Measurements from ENCODE around the gene SLC25A21.
"Not testable (repeated sequence)": the region's sequence is repeated elsewhere in the genome, so short reads cannot be mapped to it uniquely, and the experiment has no call there.

The SLC25A21 gene

GRCh38 chr14:37186865-37187264, 14.5 kb upstream of the SLC25A21 start:
- DNase-seq (ENCODE audit: low read depth): no peak

- DNase-seq (ENCODE audit: low read depth): no peak
Measured at GRCh38 chr14:37185670-37186069, 13.3 kb upstream of the SLC25A21 start.

GRCh38 chr14:37184520-37184919, 12.1 kb upstream of the SLC25A21 start:
- DNase-seq (ENCODE audit: low read depth): not testable (repeated sequence)

DNA sequence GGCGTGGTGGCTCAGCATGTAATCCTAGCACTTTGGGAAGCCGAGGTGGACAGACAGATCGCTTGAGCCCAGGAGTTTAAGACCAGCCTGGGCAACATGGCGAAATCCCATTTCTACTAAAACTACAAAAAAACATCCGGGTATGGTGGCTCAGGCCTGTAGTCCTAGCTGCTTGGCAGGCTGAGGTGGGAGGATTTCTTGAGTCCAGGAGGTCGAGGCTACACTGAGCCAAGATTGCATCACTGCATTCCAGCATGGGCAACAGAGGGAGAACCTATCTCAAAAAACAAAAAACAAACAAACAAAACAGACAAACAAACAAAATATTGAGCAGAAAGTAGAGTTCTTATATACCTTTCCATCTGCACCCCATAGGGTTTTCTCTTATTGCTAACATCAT, 9.0 kb upstream of the SLC25A21 start:
- no peak for DNase-seq (ENCODE audit: low read depth)

- DNase-seq (ENCODE audit: low read depth): not testable (repeated sequence)
Measured at GRCh38 chr14:37180886-37181285, 8.5 kb upstream of the SLC25A21 start.

GRCh38 chr14:37179896-37180502, 7.6 kb upstream of the SLC25A21 start:
- DNase-seq (ENCODE audit: low read depth): no peak

DNA sequence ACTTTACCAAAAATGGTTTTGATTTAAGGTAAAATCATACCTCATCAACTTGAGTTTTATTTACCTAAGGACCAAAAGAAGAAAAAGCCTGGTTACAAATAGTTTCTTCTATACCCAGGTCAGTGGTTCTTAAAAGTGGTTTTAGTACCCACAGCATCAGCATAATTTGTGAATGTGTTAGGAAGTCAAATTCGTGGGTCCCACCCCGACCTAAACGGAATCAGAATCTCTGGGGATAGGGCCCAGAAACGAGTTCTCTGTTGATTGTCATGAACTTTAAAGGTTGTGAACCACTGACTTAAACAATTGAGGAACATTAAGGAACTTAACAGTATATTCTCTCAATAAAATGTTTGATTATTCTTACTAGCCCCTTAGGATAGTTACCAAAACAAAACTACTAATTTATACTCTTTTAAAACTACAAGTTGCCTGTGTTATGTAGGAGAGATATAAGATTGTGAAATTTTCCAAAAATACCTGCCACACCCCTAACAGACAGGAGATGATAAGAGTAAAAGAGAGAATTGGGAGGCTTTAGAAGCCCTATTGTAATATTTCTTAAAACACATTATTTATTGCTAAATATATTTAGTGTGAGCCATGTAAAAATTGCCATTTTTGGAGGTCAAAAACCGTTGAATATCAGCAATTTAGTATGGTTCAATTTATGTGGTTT, 669 bp upstream of the SLC25A21 start:
- DNase-seq (ENCODE audit: low read depth): no peak

GRCh38 chr14:37171678-37172023, 755 bp downstream of the SLC25A21 start:
- DNase-seq (ENCODE audit: low read depth): no peak

DNA sequence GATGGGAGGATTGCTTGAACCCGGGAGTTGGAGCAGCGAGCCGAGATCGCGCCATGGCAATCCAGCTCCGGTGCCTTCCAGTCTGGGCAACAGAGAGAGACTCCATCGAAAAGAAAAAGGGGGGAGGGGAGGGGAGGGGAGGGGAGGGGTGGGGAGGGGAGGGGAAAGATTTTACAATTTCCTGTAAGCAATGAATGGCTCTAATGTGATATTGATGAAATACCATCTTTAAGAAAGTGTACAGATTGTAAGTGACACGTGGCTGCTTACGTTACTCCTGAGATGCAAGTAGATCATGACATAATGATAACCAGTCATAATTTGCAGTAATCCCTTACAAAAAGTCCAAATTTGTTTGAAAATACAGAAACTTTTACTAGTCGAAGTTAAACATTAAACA, 1.4 kb downstream of the SLC25A21 start:
- no peak for DNase-seq (ENCODE audit: low read depth)

DNA sequence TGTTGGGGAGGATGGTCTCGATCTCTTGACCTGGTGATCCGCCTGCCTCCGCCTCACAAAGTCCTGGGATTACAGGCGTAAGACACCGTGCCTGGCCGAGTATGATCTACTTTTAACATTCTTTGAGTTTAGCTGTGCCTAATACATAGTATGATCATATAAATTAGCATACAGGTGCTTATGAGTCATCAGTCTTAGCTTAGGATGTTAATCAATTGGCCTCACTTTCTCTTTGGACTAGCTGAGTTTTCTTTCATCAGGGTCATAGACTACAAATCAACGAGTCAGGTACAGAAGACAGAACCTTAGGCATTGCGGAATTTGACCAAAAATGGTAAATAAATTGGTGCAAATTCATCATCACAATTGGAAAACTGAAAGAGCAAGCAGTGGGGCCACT, 2.2 kb downstream of the SLC25A21 start:
- no peak for DNase-seq (ENCODE audit: low read depth)

GRCh38 chr14:37168721-37169120, 3.7 kb downstream of the SLC25A21 start:
- no peak for DNase-seq (ENCODE audit: low read depth)

DNA sequence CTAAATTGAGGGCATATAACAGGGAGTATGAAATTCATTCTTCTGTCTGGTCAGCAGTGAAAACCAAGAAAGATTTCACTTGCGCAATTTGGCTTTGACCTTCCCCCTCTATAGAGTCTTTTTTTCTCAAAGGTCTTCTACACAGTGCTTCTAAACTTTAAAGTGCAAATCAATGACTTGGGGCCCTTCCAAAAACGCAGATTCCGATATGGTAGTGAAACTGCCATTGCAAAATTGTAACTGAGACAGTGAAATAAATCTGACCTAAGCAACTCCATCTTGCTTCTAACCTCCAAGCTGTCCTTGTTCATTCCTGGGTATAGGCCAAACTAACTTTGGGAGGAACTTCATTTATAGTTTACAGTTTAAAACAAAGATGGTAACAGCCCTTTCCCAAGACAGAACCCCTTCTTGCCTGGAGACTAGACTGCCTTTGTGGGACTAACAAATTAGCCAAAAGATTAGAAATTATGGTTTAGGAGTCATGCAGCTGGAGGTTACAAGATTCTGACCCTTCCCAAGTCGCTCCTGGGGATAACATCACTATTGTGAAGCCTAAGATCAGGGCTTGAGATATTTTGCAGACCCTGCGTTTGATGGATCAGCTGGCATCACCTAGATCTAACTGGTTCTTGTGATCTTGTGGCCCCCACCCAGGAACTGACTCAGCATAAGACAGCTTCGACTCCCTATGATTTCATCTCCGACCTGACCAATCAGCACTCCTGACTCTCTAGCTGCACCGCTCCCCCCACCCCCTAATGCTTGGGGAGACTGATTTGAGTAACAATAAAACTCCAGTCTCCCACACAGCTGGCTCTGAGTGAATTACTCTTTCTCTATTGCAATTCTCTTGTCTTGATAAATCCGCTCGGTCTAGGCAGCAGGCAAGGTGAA, 5.0 kb downstream of the SLC25A21 start:
- no peak for DNase-seq (ENCODE audit: low read depth)

- DNase-seq (ENCODE audit: low read depth): no peak
Measured at GRCh38 chr14:37165794-37166193, 6.6 kb downstream of the SLC25A21 start.

GRCh38 chr14:37162307-37162706, 10.1 kb downstream of the SLC25A21 start:
- DNase-seq (ENCODE audit: low read depth): not testable (repeated sequence)

- DNase-seq (ENCODE audit: low read depth): no peak
Measured at GRCh38 chr14:37157987-37158386, 14.4 kb downstream of the SLC25A21 start.

GRCh38 chr14:37153483-37153882, 18.9 kb downstream of the SLC25A21 start:
- DNase-seq (ENCODE audit: low read depth): no peak

DNA sequence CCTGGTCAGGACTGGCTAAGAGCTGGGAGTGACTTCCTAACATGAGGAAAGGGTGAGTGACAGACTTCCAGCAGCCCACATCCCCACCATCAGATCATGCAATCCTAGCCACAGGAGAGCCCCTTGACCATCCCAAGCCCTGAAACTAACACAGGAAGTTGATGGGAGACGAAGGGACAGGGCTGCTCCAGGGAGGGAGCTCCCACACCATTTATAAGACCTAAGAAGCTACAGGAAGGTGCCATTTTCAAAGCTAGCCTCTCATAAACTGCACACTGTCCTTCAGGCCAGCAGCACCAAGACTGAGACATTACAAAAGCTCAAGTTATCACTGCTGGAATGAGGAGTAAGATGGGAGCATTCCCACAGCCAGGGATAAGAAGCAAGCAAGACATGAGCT, 19.4 kb downstream of the SLC25A21 start:
- DNase-seq (ENCODE audit: low read depth): no peak

DNA sequence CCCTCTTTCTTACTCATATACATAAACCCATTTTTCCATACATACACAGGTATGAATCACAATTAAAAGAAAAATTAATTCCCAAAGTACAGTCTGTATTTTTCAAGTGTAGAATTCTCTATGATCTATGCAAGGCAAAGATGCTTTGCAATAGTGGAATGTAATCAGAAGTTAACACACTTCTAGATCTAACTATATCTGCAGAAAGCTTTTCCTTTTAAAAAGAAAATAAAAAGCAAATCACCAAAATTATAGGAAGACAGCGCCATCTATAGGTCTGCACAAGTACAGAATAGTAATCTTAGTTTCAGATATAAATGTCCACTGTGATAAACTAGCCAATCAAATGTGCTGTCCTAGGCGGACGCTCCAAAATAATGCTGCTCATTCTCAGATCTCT, 22.0 kb downstream of the SLC25A21 start:
- no peak for DNase-seq (ENCODE audit: low read depth)

DNA sequence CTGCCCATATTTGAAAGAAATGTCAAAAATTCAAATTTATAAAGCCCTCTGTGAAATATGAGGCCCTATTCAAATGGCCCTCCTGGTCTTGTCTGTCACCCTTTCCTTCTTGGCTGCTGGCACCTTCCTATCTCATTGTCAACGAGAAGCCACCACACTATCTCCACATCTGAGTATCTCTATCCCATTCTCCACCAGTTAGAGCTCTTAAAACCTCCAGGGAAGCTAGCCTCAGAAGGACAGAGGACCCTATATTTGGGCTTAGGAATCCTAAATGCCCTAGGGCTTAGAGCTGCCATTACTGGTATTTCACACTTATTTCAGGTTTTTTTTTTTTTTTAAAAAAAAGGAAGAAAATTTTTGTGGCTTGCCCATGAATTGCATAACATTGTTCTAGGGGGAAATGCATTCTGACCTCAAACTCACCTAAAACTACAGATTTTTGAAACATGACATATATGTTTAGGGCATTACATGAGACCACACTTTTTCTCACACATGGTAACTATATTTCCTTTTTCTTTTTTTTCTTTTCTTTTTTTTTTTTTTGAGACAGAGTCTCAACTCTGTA, 25.0 kb downstream of the SLC25A21 start:
- no peak for DNase-seq (ENCODE audit: low read depth)

DNA sequence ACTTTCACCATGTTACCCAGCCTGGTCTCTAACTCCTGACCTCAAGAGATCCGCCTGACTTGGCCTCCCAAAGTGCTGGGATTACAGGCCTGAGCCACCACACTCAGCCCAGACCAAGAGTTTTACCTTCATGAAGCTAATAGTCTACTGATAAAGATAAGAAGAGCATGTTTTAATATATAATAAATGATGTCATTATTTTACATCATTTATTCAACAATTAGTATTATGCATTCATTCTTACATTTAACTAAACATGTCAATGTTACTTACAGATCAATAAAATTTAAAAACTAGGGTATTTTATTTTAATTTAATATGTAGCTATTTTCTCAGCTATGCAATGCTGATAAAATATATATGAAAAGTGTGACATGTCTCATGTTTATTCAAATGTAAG, 26.0 kb downstream of the SLC25A21 start:
- DNase-seq (ENCODE audit: low read depth): not testable (repeated sequence)

DNA sequence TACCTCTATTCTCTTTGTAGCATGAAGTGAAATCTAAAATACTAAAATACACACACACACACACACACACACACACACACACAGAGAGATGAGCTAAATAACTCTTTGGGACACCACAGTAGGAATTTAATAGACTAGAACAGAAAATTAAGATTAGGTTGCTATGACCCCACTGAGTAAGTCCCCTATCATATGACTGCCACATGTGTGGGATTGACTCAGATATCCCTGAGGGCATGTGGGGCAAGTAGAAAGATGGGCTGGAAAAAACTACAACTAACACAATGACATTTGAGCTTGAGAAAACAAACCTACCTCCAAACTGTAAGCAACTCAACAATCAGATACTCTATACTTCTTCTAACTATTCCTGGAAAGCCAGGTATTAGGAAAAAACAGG, 27.0 kb downstream of the SLC25A21 start:
- DNase-seq (ENCODE audit: low read depth): no peak

DNA sequence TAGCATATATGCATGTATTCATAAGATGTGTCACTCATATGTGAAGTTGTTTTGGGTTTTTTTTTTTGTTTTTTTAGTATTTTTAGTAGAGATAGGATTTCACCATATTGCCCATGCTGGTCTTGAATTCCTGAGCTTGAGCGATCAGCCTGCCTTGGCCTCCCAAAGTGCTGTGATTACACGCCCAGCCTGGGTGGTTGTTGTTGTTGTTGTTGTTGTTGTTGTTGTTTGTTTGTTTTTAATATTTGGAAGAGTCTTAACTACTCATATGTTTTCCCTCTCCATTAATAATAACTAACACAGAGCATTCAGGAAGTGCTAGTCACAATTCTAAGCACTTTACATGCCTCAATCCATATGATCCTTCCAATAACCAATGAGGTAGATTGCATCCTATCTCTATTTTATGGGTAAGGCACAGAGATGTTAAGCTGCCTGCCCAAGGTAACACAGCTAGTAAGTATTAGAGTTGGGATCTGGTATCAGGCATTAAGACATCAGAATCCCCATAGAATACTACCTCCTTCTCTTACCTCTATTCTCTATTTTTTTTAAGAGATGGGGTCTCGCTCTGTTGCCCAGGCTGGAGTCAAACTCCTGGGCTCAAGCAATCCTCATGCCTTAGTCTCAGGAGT, 27.6 kb downstream of the SLC25A21 start:
- no peak for DNase-seq (ENCODE audit: low read depth)

Measured in activated gamma-delta T cell treated with anti-CD3 and anti-CD28 coated beads, Interleukin-2, amount 50 U/mL, for 16 hours (primary cell).